ENCODE measurements around the gene PARD6A.

GRCh38 chr16:67664258-67664657, 3.5 kb downstream of the PARD6A start:
- TF ChIP-seq CTCF (IDR thresholded peaks at IDR 0.05) (no peak), POLR2A (IDR thresholded peaks at IDR 0.05) (peak in 2 of 3 donors; percentile 29 to 30)

Data from body of pancreas (tissue), 4 donors.